Right ventricle myocardium superior (tissue), 1 donor: ENCODE data around the gene MGP. TPM values are rescaled to one million over a fixed set of nuclear protein-coding genes. Genes with fewer than 3 reads are reported as not detected.
A peak's percentile ranks its signal among the peaks of the same experiment; 100 is the strongest.

Experiments used
- ATAC-seq: fragments of 200-7000 bp; cut with Tn5 transposase; one replicate; pipeline ENCODE4 v1.9.1; 2020; ENCODE audit warnings: mild to moderate bottlenecking; ENCODE audit not compliant: poor library complexity
- DNase-seq: peaks from one replicate; pipeline ENCODE4 v3.0.0-alpha.2; 2020
- intact Hi-C: fragments of 100-400 bp; cut with DNase I; formaldehyde crosslinking; loops from one replicate; pipeline ENCODE4 v1.11.2; 2022
- total RNA-seq: library from RNA; stranded (reverse); fragmentation: NEBNext Ultra II Directional; extraction: Animal tissue kit (Norgen Biotek cat#: 25700); gene quantifications from one replicate; pipeline ENCODE4 v1.2.1, GENCODE V29; 2021
- donor health status: DM: no; HTN: yes; CAD: no; lungs with severe emphysema.

The MGP gene
- total RNA-seq, 1 donor from 2014 or later: 231 TPM

DNA sequence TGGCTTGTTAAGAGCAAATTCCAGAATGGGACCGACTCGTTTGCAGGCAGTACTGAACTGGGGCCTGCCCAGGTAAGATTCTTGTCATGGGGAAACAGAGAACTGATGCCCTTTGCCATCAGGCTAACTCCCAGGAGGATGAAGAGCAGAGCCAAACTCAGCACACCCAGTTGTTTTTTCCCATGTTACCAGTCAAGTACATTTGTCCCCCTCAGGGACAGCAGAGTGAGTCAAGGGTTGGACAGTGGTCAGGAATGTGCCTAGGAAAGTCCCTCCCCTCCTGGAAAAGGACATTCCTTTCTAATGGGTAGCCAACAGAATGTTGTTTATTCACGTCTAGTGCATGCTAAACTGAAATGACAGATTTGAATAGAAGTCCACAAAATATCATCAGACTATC lies 43.9 kb downstream of the MGP start:
- peak; percentile 91 for ATAC-seq
- peak; percentile 77 for DNase-seq
- intact Hi-C loops: no loop called here

DNA sequence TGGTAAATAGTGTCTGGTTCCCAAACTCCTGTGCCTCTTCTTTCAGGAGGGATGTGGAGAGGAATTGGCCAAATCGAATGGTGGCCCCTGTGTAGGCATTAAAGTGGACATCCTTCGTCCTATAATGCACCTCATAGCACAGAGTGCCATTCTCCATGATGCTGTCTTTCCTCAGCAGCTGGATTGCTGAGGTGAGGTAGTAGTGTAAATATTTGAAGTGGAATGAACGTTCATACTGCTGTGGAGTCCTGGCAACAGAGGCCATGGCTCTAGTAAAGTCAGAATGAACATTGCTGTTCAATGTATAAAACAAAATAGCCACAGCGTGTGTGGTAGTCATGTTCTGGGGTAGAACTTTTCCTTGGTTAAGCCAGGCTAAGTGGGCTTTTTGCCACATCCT lies 45.0 kb downstream of the MGP start:
- ATAC-seq (no peak), DNase-seq (no peak)
- intact Hi-C loops: no loop called here

DNA sequence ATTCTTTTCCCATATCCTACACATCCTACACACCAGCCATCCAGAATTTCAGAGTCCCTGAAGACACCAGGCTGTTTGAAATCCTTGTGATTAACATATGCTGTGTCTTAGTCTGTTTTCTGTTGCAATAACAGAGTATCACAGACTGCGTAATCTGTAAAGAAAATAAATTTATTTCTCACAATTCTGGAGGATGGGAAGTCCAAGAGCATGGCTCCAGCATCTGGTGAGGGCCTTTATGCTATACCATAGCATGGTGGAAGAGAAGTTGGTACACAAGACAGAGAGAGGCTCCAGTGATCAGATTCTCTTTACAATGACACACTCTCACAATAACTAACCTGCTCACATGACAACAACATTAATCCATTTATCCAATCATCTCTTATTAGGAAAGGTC lies 46.4 kb downstream of the MGP start:
- intact Hi-C loops: loop anchor here (10.0 kb wide), 1 partner anchor 64 kb away; a partner anchor contains a TSS
- DNase-seq: no peak
- no peak for ATAC-seq

DNA sequence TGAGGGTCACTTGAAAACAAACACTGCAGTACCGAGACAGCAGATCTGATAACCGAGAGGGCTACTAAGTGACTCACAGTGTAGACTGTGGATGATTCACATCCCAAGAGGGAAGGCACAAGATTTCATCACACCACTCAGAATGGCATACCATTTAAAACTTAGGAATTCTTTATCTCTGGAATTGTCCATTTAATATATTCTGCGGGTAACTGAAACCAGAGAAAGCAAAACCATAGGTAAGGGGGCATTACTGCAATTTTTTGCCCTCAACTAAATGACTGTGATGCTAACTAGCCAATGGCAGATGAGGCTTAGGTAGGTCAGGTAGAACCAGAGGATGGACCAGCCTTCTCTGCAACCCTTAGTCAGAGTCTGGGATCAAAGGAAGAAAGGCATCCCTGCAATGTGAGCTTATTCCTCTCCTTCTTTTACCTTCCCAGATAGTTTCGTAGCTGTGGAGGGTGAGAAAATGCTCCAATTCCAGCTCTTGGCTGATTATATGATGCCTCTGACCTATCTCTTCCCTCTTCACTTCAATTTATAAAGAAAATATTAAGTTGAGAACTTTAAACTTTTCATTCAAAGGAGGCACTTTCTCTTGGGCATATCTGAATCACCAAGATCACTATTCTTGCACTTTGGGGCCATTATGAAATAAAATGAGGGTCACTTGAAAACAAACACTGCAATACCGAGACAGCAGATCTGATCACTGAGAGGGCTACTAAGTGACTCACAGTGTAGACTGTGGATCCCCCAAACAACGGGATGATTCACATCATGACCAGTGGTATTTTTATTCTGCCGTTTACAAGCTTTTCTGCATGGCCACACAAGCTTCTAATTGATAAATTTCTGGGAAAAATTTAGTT lies 49.1 kb downstream of the MGP start:
- no peak for DNase-seq
- ATAC-seq: peak; percentile 62
- intact Hi-C loops: loop anchor here (10.0 kb wide), 1 partner anchor 62 kb away; a partner anchor contains a TSS

DNA sequence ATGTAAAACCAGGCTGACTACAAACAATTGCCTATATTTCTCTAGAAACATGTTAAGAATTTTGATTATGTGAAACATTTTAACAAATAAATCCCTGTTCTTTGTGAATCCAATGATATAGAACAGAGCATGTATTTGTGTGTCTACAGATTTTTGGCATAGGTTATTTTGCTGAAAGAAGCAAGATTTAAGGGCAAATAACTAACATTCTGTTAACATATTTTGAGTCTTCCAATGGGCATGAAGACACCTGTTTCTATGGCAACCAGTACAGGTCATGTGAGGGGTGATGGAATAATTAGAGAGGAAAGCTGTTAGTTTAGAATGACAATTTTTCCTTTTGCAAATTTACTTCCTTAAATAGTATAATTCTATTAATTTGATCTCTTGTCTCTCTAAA lies 51.1 kb downstream of the MGP start:
- no peak for DNase-seq
- no peak for ATAC-seq
- intact Hi-C loops: loop anchor here (10.0 kb wide), 1 partner anchor 60 kb away; a partner anchor contains a TSS

DNA sequence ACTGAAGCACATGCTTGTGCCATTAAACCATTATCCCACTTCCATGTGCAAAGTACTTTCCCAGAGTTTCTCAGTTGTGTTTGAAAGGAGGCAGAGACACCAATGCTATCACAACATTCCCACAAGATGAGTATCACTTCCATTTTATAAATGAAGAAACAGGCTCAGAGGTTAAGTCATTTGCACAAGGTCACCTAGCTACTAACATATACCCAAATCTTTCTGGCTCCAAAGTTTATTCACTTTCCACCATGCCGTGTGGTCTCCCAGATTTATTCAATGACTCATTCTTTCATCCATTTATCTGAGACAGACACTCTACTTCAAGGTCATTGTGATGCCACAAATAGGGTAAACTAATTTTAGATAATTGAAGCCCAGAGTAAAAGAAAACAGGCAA lies 51.7 kb downstream of the MGP start:
- no peak for DNase-seq
- intact Hi-C loops: loop anchor here (10.0 kb wide), 1 partner anchor 59 kb away; a partner anchor contains a TSS
- ATAC-seq: peak; percentile 23

DNA sequence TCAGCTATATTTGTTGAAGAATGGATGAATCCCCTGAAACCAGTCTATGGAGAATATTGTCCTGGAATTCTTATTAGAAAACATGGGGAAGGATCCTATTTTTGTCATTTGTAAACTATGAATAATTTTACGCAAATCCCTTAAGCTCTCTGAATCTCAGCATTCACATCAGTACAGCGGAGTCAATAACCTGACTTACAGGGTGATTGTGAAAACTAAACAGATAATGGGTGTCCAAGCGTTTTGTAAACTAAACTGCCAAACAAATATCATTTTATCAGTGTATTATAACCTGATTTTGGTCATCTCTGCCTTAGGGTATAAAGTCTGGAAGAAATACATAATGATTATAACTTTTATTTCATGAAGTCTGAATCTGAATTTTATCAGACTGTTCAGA lies 52.3 kb downstream of the MGP start:
- DNase-seq (no peak), ATAC-seq (no peak)
- intact Hi-C loops: loop anchor here (10.0 kb wide), 1 partner anchor 59 kb away; a partner anchor contains a TSS

Other genes with a start within 250 kb of the MGP start
- gene GUCY2C, start 189.3 kb downstream of the MGP start, total RNA-seq: not detected
- gene WBP11, start 82.4 kb downstream of the MGP start, total RNA-seq: 45.7 TPM
- 1.6 TPM for gene C12orf60, start 82.2 kb downstream of the MGP start, total RNA-seq
- gene SMCO3, start 71.7 kb downstream of the MGP start, total RNA-seq: not detected
- 2.8 TPM for gene ART4, start 42.3 kb downstream of the MGP start, total RNA-seq
- 0.24 TPM for gene ERP27, start 52.7 kb upstream of the MGP start, total RNA-seq
- gene ARHGDIB, start 75.7 kb upstream of the MGP start, total RNA-seq: 49.9 TPM
- not detected for gene PDE6H, start 87.2 kb upstream of the MGP start, total RNA-seq